Iris pigment epithelial cell (primary cell): Measurements from ENCODE around the gene TMEM94.

ENCODE experiments used
- DNase-seq: peaks from one replicate; pipeline ENCODE4 v3.0.0-alpha.2; 2011; ENCODE audit warnings: low read depth

Gene TMEM94

DNA sequence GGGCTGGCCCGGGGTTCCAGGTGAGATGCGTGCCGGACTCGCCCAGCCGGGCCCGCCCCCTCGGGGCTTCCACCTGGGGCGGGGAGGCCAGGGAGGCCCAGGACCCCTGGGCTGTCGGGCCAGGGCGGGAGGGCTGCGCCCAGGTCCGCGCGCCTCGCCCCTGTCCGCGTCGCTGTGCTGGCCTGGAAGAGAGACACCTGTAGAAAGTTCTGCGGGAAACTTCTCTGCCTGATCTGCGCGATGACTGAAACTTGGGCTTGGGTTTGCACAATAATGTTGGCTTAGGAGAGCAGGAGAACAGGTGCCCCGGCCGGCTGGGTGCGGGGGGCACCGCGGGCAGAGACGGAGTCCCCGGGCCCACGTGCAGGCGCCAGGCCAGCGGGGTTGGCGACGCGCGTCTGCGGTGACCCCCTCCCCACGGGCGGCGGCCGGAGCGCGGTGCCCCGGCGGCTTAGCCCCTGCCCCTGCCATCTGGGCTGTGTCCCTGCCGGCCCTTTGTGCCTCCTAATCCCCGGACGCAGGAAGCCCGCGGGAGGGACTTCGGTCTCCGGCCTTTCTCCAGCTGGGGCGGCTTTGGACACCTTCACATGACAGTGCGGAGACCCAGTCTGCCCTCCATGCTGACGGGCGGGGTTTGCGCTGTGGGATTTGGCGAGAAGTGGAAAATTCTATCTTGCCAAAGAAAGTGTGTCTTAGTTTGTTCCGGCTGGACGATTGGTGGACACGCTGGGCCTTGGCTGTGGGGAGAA lies 69.5 kb downstream of the TMEM94 start:
- DNase-seq, result no peak

DNA sequence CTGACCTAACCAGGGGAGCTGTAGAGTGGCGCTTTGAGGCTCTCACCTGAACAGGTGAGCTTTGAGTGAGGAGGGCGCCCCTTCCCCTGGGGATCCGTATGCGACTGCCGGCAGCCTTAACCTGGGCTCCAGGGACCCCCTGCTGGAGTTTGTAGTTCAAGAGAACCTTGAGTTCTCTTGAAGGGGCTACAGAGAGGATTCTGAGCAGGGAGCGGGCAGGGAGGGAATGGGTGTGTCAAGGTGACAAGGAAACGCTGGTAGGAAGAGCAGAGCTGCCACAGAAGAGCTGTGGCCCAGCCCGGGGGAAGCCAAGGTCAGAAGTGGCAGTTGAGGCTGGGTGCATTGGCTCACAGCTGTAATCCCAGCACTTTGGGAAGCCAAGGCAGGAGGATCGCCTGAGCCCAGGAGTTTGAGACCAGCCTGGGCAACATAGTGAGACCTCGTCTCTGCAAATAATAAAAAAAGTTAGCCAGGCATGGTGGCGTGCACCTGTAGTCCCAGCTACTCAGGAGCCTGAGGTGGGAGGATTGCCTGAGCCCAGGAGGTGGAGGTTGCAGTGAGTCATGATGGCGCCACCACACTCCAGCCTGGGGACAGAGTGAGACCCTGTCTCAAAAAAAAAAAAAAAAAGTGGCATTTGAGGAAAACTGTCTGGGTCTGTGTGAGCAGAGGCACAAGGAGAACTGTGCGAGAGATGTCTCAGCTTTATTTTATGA lies 70.3 kb downstream of the TMEM94 start:
- DNase-seq, result no peak

DNA sequence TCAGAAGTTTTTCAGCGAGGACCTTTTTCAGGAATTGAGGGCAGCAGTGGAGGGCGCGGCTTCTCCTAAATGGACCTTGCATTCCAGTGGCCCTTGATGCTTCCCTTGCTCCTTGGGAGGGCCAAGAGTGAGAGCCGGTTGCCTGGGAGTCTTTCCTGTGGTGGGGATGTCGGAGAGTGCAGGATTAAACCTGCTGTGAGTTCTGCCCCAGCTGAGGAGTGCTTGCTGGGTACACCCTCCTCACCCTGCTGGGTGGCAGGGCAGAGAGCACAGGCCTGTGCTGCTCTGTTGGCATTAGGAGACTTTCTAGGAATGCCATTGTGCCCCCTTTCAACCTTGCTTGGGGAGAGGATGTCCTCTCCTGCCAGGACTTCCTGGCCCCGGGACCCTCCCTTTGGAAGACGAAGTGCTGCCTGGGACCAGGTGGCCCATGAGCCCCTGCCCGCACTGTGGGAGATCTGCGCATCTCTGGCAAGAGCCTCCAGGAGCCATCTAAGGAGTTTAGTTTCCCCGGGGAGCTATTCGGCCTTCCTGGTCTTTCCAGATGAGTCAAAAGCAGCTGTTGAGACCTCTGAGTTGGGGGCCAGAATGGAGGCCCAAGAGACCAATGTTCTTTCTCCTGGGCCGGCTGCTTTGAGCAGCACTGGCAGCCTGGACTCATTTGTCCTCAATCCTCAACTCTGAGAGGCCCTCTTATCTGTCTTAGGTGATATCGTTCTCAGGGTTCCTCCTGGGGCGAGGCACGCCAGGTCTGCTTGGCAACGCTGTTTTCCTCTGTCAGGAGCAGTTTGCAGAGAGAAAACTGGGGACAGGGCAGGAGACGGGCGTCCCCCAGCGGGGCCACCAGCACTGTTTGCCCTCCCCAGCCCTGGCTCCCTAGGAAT lies 74.6 kb downstream of the TMEM94 start:
- no peak for DNase-seq

DNA sequence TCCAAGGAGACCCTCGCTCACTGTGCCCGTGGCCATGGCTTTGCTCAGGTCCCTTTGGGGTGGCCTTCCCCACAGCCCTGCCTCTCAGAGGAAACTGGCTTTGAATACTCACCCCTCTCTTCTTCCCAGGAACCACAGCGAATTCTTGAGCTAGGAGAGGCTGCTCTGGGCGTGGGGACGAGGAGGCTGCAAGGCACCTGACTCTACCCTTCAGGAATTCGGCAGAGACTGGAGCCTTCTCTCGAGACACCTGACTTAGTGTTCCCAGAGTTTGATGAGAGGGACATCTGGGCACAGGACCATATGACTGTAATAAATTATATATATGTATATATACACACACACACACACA lies 75.3 kb downstream of the TMEM94 start:
- no peak for DNase-seq

DNA sequence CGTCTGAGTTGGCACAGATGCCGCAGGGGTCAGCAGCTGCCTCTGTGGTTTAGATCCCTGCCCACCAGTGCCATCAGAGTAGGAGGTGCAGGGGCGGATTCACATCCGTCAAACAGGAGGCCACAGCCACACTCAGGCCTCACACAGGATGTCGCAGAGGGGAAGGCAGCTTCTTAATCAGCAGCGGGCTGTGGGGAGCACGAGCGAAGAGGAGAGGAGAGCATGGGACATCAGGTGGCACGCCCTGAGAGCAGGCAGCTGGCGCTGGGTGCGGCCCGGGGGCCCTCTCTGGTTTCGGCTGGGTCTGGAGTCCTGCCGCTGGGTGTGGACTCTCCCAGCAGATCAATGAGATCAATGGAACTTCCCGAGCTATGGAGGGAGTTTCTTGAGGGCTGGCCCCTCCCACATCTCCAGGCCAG lies 78.7 kb downstream of the TMEM94 start:
- no peak for DNase-seq

DNA sequence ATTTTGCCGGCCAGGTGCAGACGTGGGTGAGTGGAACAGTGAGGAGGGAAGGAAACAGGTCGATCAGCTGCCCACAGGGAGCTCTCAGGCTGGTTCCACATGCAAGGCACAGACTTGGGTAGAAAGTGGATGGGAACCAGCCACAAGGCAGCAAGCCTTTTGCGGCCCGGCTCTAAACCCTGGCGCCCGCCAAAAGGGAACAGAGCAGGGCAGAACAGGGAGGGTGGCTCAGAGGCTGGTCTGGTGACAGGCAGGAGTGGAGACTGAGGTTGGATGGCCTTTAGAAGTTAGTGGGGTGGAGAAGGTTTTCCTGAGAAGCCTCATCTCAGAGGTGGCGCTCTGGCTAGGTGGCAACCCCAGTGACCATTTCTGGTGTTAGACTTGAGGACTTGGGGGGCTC lies 79.4 kb downstream of the TMEM94 start:
- DNase-seq, result no peak

- no peak for DNase-seq
Observed at GRCh38 chr17:75536366-75536765, 79.9 kb downstream of the TMEM94 start.

- no peak for DNase-seq
Observed at GRCh38 chr17:75539967-75540729, 83.7 kb downstream of the TMEM94 start.

- DNase-seq, result no peak
Observed at GRCh38 chr17:75540923-75541503, 84.6 kb downstream of the TMEM94 start.

DNA sequence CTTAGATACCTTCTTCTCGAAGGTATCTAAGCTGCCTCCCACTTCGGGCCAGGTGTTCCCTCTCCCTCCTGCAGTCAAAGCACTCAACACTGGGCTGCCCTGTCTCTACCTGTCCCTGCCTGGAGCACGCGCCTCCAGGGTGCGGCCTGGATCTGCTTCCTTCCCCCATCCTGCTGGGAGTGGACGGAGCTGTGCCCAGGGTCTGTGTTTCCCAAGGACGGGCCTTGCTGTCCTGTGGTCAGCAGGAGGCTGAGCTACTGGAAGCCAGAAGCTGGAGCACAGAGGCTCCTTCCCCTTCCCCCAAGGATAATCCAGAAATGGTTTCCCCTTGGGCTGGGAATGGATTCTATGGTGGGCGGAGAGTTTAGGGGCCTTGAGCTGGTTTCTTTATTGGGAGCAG lies 85.8 kb downstream of the TMEM94 start:
- DNase-seq, result no peak

GRCh38 chr17:75542728-75543336 lies 86.4 kb downstream of the TMEM94 start:
- DNase-seq, result no peak

DNA sequence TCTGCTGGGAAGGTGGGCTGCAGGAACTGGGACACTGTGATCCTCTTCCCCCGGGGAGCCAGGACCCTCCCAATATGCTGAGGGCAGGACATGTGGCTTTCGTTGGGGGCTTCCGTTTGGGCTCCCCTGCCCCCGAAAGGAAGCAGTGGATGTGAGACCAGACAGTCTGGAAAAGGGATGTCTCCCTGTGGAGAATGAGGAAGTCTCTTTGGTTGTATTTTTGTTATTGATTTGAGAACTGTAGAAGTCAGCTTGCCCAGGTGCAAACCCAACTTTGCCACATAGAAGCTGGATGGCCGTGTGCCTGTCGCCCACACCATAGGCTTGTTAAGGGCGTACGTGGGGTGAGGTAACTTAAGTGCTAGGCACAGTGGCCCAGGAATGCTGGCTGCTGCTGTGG lies 87.8 kb downstream of the TMEM94 start:
- no peak for DNase-seq

DNA sequence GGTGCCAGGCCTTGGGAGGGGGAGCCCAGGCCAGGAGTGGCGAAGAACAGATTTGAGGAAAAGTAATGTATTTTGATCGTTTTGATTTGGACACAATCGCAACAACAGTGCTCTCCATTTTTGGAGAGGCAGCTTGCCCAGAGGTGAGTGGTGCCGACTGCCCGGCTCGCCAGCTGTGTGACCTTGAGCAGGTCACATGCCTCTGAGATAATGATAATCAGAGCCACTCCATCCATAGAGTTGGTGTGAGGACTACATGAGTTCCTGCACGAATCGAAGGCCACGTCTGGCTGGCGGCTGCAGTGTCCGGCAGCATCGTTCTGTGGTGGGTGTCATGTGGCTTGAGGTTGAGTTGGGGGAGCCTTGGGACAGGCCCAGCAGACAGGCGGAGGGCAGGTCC lies 89.7 kb downstream of the TMEM94 start:
- DNase-seq, result no peak

GRCh38 chr17:75547091-75547490 lies 90.7 kb downstream of the TMEM94 start:
- no peak for DNase-seq

GRCh38 chr17:75548813-75549212 lies 92.4 kb downstream of the TMEM94 start:
- DNase-seq, result no peak
